COLO668 (cell line): ENCODE measurements around the gene ETV6.

Source experiments
- DNase-seq: peaks from one replicate; lab custom pipeline; 2025; ENCODE audit not compliant: unreplicated experiment; lab: John Stamatoyannopoulos, UW

Gene ETV6

GRCh38 chr12:11822081-11822834, 172.8 kb downstream of the ETV6 start:
- peak; percentile 81 for DNase-seq

GRCh38 chr12:11823043-11823442, 173.6 kb downstream of the ETV6 start:
- DNase-seq: no peak

DNA sequence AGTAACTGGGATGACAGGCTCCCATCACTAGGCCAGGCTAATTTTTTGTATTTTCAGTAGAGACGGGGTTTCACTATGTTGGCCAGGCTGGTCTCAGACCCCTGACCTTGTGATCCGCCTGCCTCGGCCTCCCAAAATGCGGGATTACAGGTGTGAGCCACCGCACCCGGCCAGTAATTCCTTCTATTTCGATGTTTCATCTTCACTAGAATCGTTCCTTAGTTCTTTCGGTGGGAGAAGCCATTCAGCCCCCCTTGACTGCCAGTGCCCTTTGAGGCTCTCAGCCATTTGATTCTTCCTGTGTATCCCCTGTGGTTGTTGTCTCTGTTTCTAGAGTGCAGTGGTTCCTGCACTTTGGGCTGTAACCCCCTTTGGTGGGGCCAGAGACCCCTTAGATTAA, 174.1 kb downstream of the ETV6 start:
- no peak for DNase-seq

- no peak for DNase-seq
These were observed 174.6 kb downstream of the ETV6 start for GRCh38 chr12:11824069-11824468.

DNA sequence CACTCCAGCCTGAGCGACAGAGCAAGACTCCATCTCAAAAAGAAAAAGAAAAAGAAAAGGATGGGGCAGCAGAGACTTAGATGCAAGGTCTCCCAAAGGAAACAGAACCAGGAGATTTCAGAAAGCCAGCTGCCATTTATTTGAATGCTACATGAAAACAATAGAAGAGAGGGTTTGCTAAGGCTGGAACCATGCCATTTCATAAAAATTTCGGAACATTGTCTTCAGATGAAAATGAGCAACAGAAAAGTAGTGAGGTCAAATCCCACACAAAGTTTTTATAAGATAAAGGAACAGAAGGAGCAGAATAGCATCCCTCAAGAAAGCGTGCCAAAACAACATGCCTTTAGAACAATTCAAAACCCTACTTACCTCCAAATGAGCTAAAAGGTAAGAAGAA, 175.3 kb downstream of the ETV6 start:
- no peak for DNase-seq

- no peak for DNase-seq
These were observed 175.8 kb downstream of the ETV6 start for GRCh38 chr12:11825278-11825677.

- no peak for DNase-seq
These were observed 177.1 kb downstream of the ETV6 start for GRCh38 chr12:11826574-11826973.

DNA sequence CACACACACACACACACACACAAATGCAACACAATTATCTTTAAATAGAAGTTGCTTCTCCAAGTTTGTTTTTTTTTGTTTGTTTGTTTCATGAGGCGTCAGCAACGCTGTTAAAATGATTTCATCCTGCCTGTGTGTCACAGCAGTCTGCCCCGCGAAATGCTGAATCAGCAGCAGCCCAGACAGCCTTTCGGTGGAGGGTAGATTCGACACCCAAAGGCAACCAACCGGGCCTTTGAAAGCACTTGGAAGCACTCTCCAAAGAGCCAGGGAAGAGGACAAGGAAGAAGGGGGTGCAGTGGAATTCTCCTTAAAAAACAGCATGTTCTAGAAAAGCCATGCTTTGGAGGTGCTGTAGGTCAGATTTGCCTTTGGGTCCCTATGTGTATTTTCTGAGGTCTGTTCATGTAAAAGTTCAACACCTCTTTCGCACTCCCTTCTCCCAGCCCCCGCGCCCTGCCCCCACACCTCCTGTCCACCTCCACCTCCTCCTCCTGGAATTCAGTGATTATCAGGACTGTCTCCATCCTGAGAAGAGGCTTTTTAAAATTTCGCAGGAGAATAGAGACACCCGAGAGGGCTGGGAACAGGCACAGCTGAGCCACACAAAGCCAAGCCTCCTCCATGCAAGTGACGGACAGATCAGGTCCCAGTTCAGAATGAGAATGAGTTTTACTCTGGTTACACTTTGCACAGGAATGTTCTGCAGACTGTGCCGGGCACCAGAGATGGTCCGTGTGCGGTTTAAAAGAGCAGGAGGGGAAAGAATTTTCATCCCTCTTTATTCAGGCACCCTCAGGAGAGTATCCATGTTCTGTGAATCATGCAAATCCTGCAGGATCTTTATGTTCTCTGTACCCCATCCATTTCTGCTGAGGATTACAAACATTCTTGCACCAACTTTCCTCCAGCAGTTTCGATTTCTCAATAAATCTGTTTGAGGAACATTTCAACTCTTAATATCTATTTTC, 177.9 kb downstream of the ETV6 start:
- DNase-seq: no peak

DNA sequence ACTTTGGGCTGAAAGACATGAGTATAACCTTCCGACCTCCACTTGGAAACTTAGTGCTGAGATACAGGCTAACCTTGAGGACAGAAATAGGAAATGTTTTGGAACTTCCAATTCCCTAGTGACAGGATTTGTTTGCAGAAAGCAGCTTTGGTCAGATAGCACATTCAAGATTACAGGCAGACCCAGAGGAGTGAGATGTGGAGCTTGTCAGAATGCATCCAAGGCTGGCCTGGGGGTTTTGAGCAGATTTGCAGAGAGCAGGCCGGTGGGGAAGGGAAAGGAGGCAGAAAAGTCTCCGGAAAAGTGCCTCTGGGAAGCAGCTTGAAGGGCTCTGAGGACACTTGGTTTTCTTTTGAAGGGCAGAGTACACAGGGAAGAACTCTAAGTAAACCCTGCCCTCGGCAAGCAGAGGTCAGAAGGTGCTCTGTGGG, 180.3 kb downstream of the ETV6 start:
- DNase-seq: no peak

DNA sequence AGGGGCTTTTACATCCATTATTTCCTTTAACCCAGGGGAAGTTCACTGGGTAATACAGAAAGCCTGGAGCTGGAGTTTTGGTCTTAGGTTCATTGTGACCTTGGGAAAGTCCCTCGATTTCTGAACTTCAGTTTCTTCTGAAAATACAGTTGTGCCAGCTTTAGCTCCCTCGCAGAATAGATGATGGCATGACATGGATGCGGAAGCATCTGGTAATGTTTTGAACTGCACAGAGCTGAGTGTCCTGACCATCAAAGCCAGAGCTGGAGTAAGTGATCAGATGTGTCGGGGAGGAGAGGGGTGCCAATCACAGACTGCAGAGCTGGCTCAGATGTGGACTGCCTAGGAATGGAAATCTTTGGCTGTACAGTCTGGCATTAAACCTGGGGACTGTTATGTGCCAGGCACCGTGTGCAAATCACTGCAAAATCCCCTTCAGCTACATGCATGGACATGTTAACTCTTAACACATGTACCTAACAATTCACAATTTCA, 180.9 kb downstream of the ETV6 start:
- DNase-seq: no peak

- DNase-seq: no peak
These were observed 182.6 kb downstream of the ETV6 start for GRCh38 chr12:11832093-11832492.

DNA sequence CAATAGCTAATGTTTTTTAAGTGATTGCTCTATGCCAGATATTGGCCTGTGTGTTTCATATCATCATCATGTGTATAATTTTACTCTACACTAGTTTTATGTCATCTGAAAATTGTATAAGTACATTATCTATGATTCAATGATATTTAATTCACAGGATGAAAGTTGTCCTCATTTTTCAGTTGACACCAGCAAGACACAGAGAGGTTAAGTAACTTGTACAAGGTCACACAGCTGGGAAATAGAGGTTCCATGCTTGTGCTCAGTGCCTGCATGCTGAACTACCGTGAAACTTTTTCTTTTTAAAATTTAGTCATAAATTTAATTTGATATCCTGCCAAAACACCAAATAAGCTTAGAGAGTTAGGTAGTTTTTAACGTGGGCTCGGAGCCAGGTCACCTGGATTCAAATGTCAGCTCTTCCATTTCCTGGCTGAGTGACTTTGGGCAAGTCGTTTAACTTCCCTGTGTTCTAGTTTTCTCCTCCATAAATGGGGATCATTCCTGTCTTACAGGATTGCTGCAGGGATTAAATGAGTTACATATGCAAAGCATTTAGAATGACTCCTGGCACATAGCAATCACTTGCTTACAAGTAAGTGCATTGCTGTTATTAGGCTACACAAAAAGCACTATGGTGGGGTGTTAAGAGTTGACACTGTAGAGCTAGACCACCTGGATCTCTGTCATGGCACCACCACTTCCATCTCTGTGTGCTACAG, 183.9 kb downstream of the ETV6 start:
- no peak for DNase-seq

- no peak for DNase-seq
These were observed 184.8 kb downstream of the ETV6 start for GRCh38 chr12:11834104-11834812.

DNA sequence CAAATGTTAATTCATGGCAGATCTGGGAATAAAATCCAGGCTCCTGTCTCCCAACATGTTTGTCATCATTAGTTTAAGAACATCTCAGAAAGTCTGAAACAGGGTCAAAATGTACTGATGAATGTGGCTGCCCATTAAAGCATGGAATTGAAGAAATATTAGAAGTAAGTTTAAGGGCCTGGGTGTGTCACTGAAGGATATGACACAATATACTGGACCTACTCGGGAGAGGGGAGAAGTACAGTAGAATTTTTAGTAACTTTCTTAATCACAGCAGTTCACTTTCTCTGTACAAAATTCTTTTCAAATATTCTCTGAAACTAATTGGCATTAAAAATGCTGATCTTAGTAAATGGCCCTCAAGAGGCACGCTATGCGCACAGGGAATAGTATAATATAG, 185.5 kb downstream of the ETV6 start:
- DNase-seq: no peak

GRCh38 chr12:11836282-11837151, 187.0 kb downstream of the ETV6 start:
- peak; percentile 24 for DNase-seq

- DNase-seq: no peak
These were observed 187.9 kb downstream of the ETV6 start for GRCh38 chr12:11837216-11837934.

GRCh38 chr12:11838403-11838802, 188.9 kb downstream of the ETV6 start:
- no peak for DNase-seq

- DNase-seq: no peak
These were observed 189.7 kb downstream of the ETV6 start for GRCh38 chr12:11839091-11839641.

DNA sequence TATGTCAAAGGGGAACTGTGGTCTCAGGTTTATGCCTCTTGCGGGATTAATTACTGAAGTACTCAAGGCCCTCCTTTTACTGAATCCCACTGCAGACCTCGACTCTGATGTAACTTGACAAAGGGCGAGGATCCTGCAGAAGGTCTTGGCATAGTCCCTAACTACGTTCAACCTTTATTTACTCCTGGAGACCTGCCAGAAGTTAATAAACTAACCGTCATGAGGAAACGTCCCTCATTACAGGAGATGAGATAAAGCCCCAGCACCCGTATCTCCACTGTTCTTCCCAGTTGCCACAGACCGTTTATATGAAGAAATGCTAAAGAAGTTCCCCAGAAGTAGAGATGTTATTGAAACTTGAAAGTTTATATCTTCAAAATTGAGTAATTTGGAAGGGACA, 190.9 kb downstream of the ETV6 start:
- no peak for DNase-seq
